IMR-90 (cell line): ENCODE results near the gene GNAO1. TPM values are rescaled to one million over a fixed set of nuclear protein-coding genes. Genes with fewer than 3 reads are reported as not detected.

ENCODE experiments used
- ATAC-seq: fragments of 200-7000 bp; cut with Tn5 transposase; 2 replicates; pipeline ENCODE4 v1.9.1; 2020; ENCODE audit warnings: low read depth, mild to moderate bottlenecking, moderate library complexity
- BruUV-seq: library from RNA; stranded (reverse); fragments of 400-500 nt; replicated peaks from 2 replicates; lab custom pipeline; 2021; lab: Mats Ljungman, UMichigan
- CTCF ChIA-PET: fragments of 300-600 bp; formaldehyde crosslinking; extraction: SDS; loops from one replicate; lab custom pipeline; 2021; ENCODE audit warnings: antibody characterized with exemption; lab: Yijun Ruan, JAX
- POLR2A ChIA-PET: fragments of 300-600 bp; sonication (Branson Sonifier 250); formaldehyde crosslinking; loops from one replicate; lab custom pipeline; 2022; ENCODE audit warnings: antibody characterized with exemption; ENCODE audit not compliant: unreplicated experiment; lab: Charles Lee
- DNase-seq: peaks from one replicate; pipeline ENCODE4 v3.0.0; 2013
- H2AFZ ChIP-seq: replicated peaks from 2 replicates; pipeline ENCODE3; 2013; ENCODE audit warnings: low read length, mild to moderate bottlenecking; ENCODE audit not compliant: poor library complexity
- H2AK5ac ChIP-seq: 2 replicates; pipeline ENCODE4 v1.6.1; 2013; ENCODE audit warnings: low read depth, low read length, inconsistent platforms
- H2AK9ac ChIP-seq: replicated peaks from 2 replicates; pipeline ENCODE3; 2013; ENCODE audit warnings: mild to moderate bottlenecking, low read depth, low read length, moderate library complexity; ENCODE audit not compliant: poor library complexity
- H2BK120ac ChIP-seq: 2 replicates; pipeline ENCODE4 v1.6.1; 2013; ENCODE audit warnings: low read depth, low read length, inconsistent platforms
- H2BK15ac ChIP-seq: 3 replicates; pipeline ENCODE4 v1.6.1; 2013; ENCODE audit warnings: low read depth, low read length, inconsistent platforms
- H2BK20ac ChIP-seq: 2 replicates; pipeline ENCODE4 v1.6.1; 2013; ENCODE audit warnings: low read depth, mild to moderate bottlenecking, inconsistent platforms, low read length, moderate library complexity
- H2BK5ac ChIP-seq: 2 replicates; pipeline ENCODE4 v1.6.1; 2013; ENCODE audit warnings: mild to moderate bottlenecking, low read depth, low read length, inconsistent platforms; ENCODE audit not compliant: poor library complexity, severe bottlenecking
- H3K14ac ChIP-seq: replicated peaks from 2 replicates; pipeline ENCODE4 v1.6.1; 2013; ENCODE audit warnings: low read depth, low read length, inconsistent platforms
- H3K18ac ChIP-seq: 2 replicates; pipeline ENCODE4 v1.6.1; 2013; ENCODE audit warnings: low read depth, low read length, control low read depth
- H3K23ac ChIP-seq: 2 replicates; pipeline ENCODE4 v1.6.1; 2013; ENCODE audit warnings: low read depth, low read length, inconsistent platforms
- H3K27ac ChIP-seq: 2 replicates; pipeline ENCODE4 v1.5.1; 2013; ENCODE audit warnings: mild to moderate bottlenecking, control low read depth, low read length; ENCODE audit not compliant: insufficient read depth
- H3K27me3 ChIP-seq: 2 replicates; pipeline ENCODE4 v1.6.1; 2013; ENCODE audit warnings: low read length; ENCODE audit not compliant: control insufficient read depth, insufficient read depth
- H3K36me3 ChIP-seq: 2 replicates; pipeline ENCODE4 v1.6.1; 2013; ENCODE audit warnings: low read length, mixed read lengths; ENCODE audit not compliant: control insufficient read depth, insufficient read depth
- H3K4ac ChIP-seq: 2 replicates; pipeline ENCODE4 v1.6.1; 2013; ENCODE audit warnings: low read depth, low read length, inconsistent platforms
- H3K4me1 ChIP-seq: 2 replicates; pipeline ENCODE4 v1.6.1; 2013; ENCODE audit warnings: low read length, mixed read lengths; ENCODE audit not compliant: control insufficient read depth, insufficient read depth
- H3K4me2 ChIP-seq: 2 replicates; pipeline ENCODE4 v1.6.1; 2013; ENCODE audit warnings: low read depth, mild to moderate bottlenecking, control low read depth, low read length, moderate library complexity
- H3K4me3 ChIP-seq: 2 replicates; pipeline ENCODE4 v1.5.1; 2013; ENCODE audit warnings: low read depth, mild to moderate bottlenecking, control low read depth, low read length, moderate library complexity; ENCODE audit not compliant: insufficient read depth
- H3K56ac ChIP-seq: 2 replicates; pipeline ENCODE4 v1.6.1; 2013; ENCODE audit warnings: low read length, inconsistent platforms; ENCODE audit not compliant: insufficient read depth; ENCODE audit errors: extremely low read depth
- H3K79me1 ChIP-seq, 2 experiments: 2 replicates each; pipeline ENCODE4 v1.6.1; 2013; ENCODE audit warnings: low read length in 2 of 2, inconsistent platforms in 1 of 2, low read depth in 1 of 2
- H3K9ac ChIP-seq: 2 replicates; pipeline ENCODE4 v1.6.1; 2013; ENCODE audit warnings: low read depth, low read length, control low read depth
- H3K9me1 ChIP-seq: 2 replicates; pipeline ENCODE4 v1.6.1; 2013; ENCODE audit warnings: low read length, inconsistent platforms; ENCODE audit not compliant: insufficient read depth
- H3K9me3 ChIP-seq: 2 replicates; pipeline ENCODE4 v1.6.1; 2013; ENCODE audit warnings: low read length; ENCODE audit not compliant: control insufficient read depth, insufficient read depth
- H4K20me1 ChIP-seq: 2 replicates; pipeline ENCODE4 v1.6.1; 2013; ENCODE audit warnings: low read length, inconsistent platforms; ENCODE audit not compliant: insufficient read depth
- H4K5ac ChIP-seq: 2 replicates; pipeline ENCODE4 v1.6.1; 2013; ENCODE audit warnings: mild to moderate bottlenecking, low read depth, low read length, control low read depth
- H4K8ac ChIP-seq, 2 experiments: 2 replicates each; pipeline ENCODE4 v1.6.1; 2013; ENCODE audit warnings: low read depth in 2 of 2, low read length in 2 of 2, control low read depth in 1 of 2, inconsistent platforms in 1 of 2
- H4K91ac ChIP-seq: 2 replicates; pipeline ENCODE4 v1.6.1; 2013; ENCODE audit warnings: low read depth, low read length, inconsistent platforms; ENCODE audit not compliant: insufficient read depth
- CEBPB ChIP-seq: IDR thresholded peaks from 2 replicates; pipeline ENCODE4 v1.6.1; 2012; ENCODE audit warnings: low read depth, low read length, improper control_type of control experiment
- CHD1 ChIP-seq: IDR thresholded peaks from 2 replicates; pipeline ENCODE4 v1.6.1; 2012; ENCODE audit warnings: low read depth, low read length, improper control_type of control experiment
- CTCF ChIP-seq: conservative IDR thresholded peaks from 2 replicates; pipeline ENCODE4 v1.5.1; 2012; ENCODE audit warnings: mild to moderate bottlenecking, low read depth, low read length, improper control_type of control experiment
- ELK1 ChIP-seq: fragments of 150-350 bp; IDR thresholded peaks from 2 replicates; pipeline ENCODE4 v1.6.1; 2016; ENCODE audit warnings: low read depth, mild to moderate bottlenecking, low read length, moderate library complexity, borderline replicate concordance
- NFE2L2 ChIP-seq: fragments of 150-350 bp; IDR thresholded peaks from 2 replicates; pipeline ENCODE4 v1.6.1; 2016; ENCODE audit warnings: low read depth, mild to moderate bottlenecking, low read length
- RAD21 ChIP-seq: IDR thresholded peaks from 2 replicates; pipeline ENCODE4 v1.6.1; 2012; ENCODE audit warnings: low read length, improper control_type of control experiment
- RFX5 ChIP-seq: IDR thresholded peaks from 2 replicates; pipeline ENCODE4 v1.8.0; 2012; ENCODE audit warnings: low read depth, mild to moderate bottlenecking, low read length, moderate library complexity
- SMC3 ChIP-seq: fragments of 150-350 bp; IDR thresholded peaks from 2 replicates; pipeline ENCODE4 v1.6.1; 2016; ENCODE audit warnings: low read depth, mild to moderate bottlenecking, antibody characterized with exemption, low read length, moderate library complexity
- USF2 ChIP-seq: fragments of 150-350 bp; IDR thresholded peaks from 2 replicates; pipeline ENCODE4 v1.6.1; 2017; ENCODE audit warnings: mild to moderate bottlenecking, antibody characterized with exemption, low read length, low read depth
- WGBS, 2 experiments: methylation state at CpG; one replicate each; pipeline versions ENCODE4 v1.1.5 to v1.1.7; 2013; ENCODE audit warnings: missing lambda C conversion rate in 2 of 2; ENCODE audit not compliant: insufficient read length in 1 of 2; ENCODE audit errors: extremely low coverage in 2 of 2; 5-methylcytosine and 5-hydroxymethylcytosine counted together
- dilution Hi-C: fragments of 300-500 bp; cut with HindIII; formaldehyde crosslinking; loops from one replicate; pipeline ENCODE4 v1.14.3; 2018; ENCODE audit warnings: low sequenced_read_pairs; ENCODE audit not compliant: unreplicated experiment
- in situ Hi-C: fragments of 300-500 bp; cut with MboI; formaldehyde crosslinking; loops from 3 replicates; pipeline ENCODE4 v1.14.3; 2019; ENCODE audit warnings: low sequenced_read_pairs, inconsistent platforms, mixed read lengths
- intact Hi-C: fragments of 100-400 bp; cut with micrococcal nuclease; formaldehyde crosslinking; loops from 2 replicates; pipeline ENCODE4 v1.10.0; 2022
- polyA plus RNA-seq, 3 experiments: library from polyadenylated mRNA; depleted of rRNA; stranded (reverse); fragments of >200 nt; gene quantifications; 2 replicates each; pipeline ENCODE4 v1.2.3, GENCODE V29; 2012; ENCODE audit warnings: low replicate concordance in 1 of 3
- total RNA-seq: library from RNA; depleted of rRNA; stranded (reverse); fragments of >200 nt; gene quantifications from 2 replicates; pipeline ENCODE4 v1.2.3, GENCODE V29; 2012

The GNAO1 gene
- total and polyA plus RNA-seq, 2 of the 4 experiments (the other 2 are of a cell fraction), result under 0.01 to 0.07 TPM

GRCh38 chr16:56324406-56324805, 133.1 kb downstream of the GNAO1 start:
- no peak overlapping the region for H2BK120ac ChIP-seq
- BruUV-seq, result no TSS peak
- H3K4me2 ChIP-seq, result no peak overlapping the region
- DNase-seq (no peak), ATAC-seq (no peak)
- H3K4me1 ChIP-seq, result no peaks in the 10 kb centered on the region
- H2BK20ac ChIP-seq, result no peak overlapping the region
- no CpG with 5 or more reads among the region's 9 CpGs for WGBS, 2 experiments
- no peak overlapping the region for H2BK15ac ChIP-seq
- no peaks in the 10 kb centered on the region for H3K36me3 ChIP-seq
- TF ChIP-seq CEBPB, result no peak
- no peak for TF ChIP-seq NFE2L2
- TF ChIP-seq CTCF, result no peak
- no peak for TF ChIP-seq CHD1
- TF ChIP-seq ELK1, result no peak
- TF ChIP-seq SMC3, result no peak
- no peak for TF ChIP-seq USF2
- TF ChIP-seq RFX5, result no peak
- no peak for TF ChIP-seq RAD21
- H2AK5ac ChIP-seq, result no peak overlapping the region
- CTCF ChIA-PET, result no interaction called here
- H3K4ac ChIP-seq, result no peak overlapping the region
- no peak overlapping the region for H3K23ac ChIP-seq
- H3K9me3 ChIP-seq, result no peaks in the 10 kb centered on the region
- H4K91ac ChIP-seq, result no peak overlapping the region
- no peak overlapping the region for H2AFZ ChIP-seq
- H2AK9ac ChIP-seq, result no peak overlapping the region
- H4K5ac ChIP-seq, result no peak overlapping the region
- no peaks in the 10 kb centered on the region for H3K9me1 ChIP-seq
- H3K56ac ChIP-seq, result no peak overlapping the region
- H3K14ac ChIP-seq, result no peak overlapping the region
- H3K27me3 ChIP-seq, result peaks cover 24% of the 10 kb centered on the region
- in situ Hi-C loops, result loop anchor here (5.0 to 25.0 kb wide), 3 partner anchors 377 to 862 kb away; no protein-coding TSS in a partner anchor
- no peak overlapping the region for H3K4me3 ChIP-seq
- intact Hi-C loops, result no loop called here
- no peak overlapping the region for H3K9ac ChIP-seq
- POLR2A ChIA-PET, result no interaction called here
- H3K18ac ChIP-seq, result no peak overlapping the region
- no peak overlapping the region for H3K27ac ChIP-seq
- H4K8ac ChIP-seq, result no peak overlapping the region
- dilution Hi-C loops, result no loop called here
- no peaks in the 10 kb centered on the region for H4K20me1 ChIP-seq
- no peak overlapping the region for H2BK5ac ChIP-seq
- H3K79me1 ChIP-seq, result no peaks in the 10 kb centered on the region
